HG02571 (cell line): ENCODE measurements around the gene RFNG.

Experiments
- ATAC-seq: cut with Tn5 transposase; IDR thresholded peaks from one replicate; pipeline ENCODE4 v1.9.1; 2021; ENCODE audit warnings: mild to moderate bottlenecking, moderate library complexity; ENCODE audit not compliant: unreplicated experiment

The RFNG gene

DNA sequence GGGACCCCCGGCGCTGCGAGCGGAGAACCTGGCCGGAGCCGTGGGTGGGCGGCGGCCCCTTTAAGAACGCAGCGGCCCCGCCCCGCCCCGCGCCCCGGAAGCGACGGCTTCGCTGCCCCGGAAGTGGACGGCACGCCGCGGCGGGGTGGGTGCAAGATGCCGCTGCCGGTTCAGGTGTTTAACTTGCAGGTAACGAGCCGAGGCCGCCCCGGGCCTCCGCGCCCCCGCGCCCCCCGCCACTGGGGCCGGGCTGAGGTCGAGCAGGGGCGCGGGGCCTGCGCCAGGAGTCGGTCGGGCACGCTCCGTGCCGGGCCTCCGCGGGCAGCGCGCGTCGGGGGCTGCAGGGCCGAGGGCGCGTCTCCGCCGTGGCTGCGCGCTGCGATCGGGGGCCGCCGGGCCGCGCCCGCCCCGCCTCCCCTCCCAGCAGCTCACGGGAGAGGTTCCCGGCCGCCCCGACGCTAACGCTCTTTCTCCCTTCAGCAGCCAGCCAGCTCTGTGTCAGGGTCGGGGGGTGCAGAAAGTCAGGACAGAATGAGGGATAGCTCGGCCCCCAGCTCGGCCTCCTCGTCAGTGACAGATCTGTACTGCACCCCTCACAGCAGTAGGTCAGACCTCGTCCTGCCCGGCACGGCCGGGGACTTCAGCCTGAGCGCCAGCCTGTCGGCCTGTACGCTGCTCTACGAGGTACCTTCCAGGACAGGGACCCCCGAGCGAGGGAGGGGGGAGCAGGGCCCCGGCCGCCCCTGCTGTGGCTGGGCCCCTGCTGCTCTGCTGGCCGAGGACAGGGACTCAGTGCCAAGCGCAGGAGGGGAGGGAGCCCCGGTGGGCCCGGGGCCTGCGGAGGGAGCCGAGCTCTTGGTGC, at the start of gene RFNG, which contains the start of gene GPS1:
TSS of gene RFNG (minus strand) at position 36 of the 862 bp plus-strand sequence. CDS start 45 bp downstream, outside the sequence.
TSS of gene GPS1 (plus strand) at position 123 of the 862 bp plus-strand sequence. CDS start at position 157, 34 bp downstream.
- ATAC-seq = no peak

GRCh38 chr17:82101301-82101715, 49.7 kb upstream of the RFNG start:
- no peak for ATAC-seq

- ATAC-seq = no peak
Observed at GRCh38 chr17:82100502-82101298, 49.1 kb upstream of the RFNG start.

DNA sequence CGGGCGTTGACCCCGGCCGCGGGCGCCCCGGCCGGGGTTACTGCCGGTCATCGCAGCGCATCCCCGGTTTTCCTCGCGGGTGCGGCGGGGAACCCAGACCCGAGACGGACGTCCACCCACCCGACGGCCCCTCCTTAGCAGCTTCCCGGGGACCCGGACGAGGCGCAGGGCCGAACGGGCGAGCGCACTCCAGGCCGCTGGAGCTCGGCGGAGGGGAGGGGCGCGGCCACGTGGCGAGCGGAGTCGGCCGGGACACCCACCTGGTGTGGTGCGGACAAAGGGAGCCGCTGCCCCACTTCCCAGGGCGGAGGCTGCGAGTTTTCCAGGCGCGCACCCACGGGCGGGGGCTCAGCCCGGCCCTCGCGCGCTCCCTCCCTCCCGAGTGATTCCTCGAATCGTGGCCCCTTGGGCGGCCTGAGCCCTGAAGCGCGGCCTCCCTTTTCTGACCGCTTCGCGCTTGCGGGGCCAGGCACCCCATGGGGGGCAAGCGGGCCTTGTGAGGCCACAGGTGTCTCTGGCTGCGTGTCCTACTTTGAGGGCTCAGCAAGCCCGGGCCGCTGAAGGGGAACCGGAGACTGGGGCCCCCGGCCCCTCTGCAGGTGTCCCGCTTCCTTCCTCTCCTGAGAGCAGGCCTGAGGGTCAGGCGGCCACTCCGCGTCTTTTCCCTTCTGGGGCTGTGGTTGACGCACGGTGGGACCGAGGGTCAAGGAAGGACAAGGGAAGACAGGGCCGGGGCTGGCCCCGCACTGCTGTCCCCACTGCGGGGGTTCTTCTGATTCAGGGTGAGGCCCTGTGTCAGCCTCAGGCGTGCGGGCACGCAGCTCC, 47.5 kb upstream of the RFNG start:
- ATAC-seq = peak; percentile 13

GRCh38 chr17:82098169-82098938, 46.7 kb upstream of the RFNG start, which contains the start of gene FASN:
Gene FASN (minus strand): TSS chr17:82098236. CDS start chr17:82096445, 1,791 bp downstream.
- peak; percentile 64 for ATAC-seq

- no peak for ATAC-seq
Observed at GRCh38 chr17:82097919-82098168, 46.2 kb upstream of the RFNG start.

- peak; percentile 3 for ATAC-seq
Observed at GRCh38 chr17:82097184-82097918, 45.7 kb upstream of the RFNG start.

GRCh38 chr17:82096709-82097183, 45.1 kb upstream of the RFNG start:
- ATAC-seq = no peak

GRCh38 chr17:82095777-82096708, 44.4 kb upstream of the RFNG start:
- no peak for ATAC-seq

DNA sequence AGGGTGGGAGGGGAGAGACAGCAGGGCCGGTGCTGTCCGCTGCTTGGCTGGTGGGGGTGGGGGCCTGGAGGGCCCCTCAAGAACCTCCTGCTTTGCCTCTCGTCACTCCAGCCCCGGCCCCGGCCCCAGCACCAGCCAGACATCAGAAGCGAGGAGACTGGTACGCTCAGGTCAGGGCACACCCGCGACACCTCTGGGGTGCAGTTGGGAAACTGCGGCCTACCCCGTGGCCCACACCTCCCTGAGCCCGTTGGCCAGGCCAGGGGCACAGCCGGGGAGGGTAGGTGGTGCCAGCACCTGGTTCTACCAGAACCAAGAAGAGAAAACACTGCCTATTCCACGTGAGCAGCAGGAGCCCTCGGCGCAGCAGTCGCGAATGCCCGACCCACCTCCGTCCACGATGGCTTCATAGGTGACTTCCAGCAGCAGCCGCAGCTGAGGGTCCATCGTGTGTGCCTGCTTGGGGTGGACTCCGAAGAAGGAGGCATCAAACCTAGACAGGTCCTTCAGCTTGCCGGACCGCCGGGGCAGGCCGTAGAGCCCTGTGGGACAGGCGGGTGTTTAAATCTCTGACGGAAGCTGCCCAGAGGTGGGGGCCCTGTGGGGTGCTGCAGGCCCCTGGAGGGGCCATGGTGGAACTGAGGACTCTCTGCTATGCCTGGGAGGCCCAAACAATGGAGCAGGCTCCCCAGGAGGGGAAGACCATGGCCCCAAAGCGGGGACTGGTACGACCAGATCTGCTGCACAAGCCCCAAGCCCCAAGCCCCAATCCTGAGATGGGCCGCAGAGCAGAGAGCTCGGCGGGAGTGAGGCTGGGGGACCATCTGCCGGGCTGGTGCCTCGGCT, 43.5 kb upstream of the RFNG start:
- ATAC-seq = no peak

DNA sequence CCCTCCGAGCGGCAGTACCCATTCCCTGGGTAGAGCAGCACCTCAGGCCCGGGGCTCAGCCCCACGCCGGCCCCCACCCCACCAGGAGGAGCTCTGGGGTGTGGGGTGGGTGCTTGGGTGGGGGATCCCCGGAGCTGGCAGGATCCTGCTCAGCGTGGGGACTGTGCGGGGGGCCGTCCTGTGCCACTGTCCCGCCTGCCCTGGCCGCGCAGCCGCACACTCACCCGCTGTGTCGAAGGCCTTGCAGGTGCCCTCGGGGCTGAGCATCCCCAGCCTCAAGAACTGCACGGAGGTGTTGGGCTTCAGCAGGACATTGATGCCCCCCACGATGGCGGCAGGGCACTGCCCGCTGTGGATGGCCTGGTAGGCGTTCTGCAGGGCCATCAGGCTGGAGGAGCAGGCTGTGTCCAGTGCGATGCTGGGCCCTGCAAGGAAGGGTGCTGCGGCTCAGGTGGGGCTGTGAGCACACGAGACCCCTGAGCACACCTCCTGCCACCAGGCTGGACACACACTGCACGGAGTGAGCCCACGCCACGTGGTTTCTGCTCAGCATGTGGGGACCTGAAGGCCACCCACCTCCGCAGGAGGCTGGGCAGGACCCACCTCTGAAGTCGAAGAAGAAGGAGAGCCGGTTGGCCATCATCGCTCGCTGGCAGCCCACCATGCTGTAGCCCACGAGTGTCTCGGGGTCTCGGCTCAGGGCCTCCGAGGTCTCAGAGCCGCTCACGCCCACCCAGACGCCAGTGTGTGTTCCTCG, 41.6 kb upstream of the RFNG start:
- ATAC-seq = no peak

DNA sequence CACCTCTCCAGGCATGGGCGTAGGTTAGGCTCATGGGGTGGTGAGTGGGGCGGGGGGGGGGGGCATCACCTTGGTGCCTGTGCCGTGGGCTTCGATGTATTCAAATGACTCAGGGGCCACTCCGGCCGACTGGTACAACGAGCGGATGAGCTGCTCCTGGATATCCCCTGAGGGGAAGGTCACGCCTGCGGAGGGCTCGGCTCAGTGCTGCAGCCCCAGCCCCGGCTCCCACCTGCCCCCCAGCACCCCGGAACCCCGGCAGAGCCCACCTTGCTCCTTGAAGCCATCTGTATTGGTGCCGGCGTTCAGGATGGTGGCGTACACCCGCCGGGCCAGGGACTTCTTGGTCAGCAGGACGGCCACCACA, 41.0 kb upstream of the RFNG start:
- ATAC-seq = no peak

DNA sequence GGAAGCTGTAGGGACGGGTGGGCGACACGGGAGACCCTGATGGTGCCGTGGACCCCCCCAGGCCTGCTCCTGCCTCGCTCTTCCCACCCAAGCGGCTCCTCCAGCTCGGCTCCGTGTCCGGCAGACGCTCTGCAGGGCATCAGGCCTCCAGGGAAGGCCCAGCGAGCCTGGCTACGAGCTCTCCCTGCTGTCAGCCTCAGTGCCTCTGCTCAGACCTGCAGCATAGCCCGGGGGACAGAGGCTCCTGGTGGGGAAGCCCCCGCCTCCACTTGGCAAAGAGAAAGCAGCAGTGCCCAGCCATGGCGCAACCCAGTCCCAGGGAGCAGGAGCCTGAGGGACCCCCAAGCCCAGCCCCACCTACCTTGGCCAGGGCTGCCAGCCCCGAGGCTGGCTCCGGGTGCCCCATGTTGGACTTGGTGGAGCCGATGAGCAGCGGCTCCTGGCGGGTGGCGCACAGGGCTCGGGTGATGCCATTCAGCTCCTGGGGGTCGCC, 40.5 kb upstream of the RFNG start:
- ATAC-seq = no peak

DNA sequence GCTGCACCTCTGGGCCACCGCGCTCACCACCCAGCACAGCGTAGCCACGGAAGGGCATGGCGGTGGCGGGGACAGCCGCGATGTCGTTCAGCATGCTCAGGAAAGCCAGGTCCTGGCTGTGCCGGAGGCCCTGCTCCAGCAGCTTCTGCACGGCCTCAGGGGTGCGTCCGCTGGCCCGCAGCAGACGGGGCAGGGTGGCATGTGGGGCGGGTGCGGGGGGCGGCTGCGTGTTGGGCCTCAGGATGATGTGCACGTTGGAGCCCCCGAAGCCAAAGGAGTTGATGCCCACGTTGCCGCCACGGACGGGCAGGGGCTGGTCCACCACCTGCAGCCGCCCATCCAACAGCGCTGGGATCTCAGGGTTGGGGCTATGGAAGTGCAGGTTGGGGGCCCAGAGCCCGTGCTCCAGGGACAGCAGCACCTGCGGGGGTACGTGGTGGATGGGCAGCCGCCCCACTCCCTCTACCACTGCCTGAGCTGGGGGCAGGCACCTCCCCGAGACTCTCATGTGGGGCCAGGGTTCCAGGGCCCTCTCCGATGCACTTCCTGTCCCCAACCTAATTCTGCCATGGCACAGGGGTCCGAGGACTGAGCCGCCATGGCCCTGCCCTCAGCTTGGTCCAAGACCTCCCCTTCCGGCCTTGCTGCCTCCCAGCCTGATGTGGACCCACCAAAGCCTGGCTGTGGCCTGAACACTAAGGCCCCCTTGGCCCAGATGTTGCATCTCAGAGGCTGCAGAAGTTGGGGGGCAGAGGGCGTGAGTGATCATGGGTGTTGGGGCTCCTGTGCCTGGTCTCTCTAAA, 39.9 kb upstream of the RFNG start:
- ATAC-seq = no peak

DNA sequence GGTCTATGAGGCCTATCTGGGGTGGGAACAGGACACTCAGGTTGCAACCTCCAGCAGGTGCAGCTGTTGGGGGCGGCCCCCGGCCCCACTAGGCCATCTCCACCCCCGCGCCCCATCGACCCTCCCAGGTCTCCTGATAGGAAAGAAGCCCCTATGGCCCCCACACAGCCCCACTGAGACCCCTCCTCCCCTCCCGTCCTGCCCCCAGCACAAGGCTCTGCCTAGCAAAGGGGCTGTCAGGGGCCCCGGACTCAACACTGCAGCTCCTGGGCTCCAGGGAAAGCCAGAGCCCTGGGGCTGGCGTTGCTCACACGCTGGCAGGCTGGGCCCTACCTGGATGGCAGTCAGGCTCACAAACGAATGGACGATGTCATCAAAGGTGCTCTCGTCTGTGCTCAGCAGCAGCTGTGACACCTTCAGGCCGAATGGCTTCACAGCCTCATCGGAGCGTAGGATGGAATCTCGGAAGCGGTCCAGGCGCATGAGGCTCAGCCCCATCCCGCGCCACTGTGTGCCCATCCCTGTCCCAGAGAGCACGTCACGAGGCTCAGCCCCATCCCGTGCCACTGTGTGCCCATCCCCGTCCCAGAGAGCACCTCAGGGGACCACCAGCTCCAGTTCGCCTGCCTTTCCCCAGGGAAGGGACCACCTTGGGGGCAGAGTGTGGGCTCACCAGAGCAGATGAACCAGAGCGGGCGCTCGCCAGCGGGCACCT, 39.1 kb upstream of the RFNG start:
- ATAC-seq = no peak
